Measurements from ENCODE around the gene GLI3. TPM values are rescaled to one million over a fixed set of nuclear protein-coding genes. Genes with fewer than 3 reads are reported as not detected.

The GLI3 gene
- total and polyA plus RNA-seq, 2 donors from 2014 or later, result 0.92 to 11.1 TPM

- no peak overlapping the region for H3K4me3 ChIP-seq (ENCODE audit: low read length in 3 of 3)
- TF ChIP-seq, protein P1, sequence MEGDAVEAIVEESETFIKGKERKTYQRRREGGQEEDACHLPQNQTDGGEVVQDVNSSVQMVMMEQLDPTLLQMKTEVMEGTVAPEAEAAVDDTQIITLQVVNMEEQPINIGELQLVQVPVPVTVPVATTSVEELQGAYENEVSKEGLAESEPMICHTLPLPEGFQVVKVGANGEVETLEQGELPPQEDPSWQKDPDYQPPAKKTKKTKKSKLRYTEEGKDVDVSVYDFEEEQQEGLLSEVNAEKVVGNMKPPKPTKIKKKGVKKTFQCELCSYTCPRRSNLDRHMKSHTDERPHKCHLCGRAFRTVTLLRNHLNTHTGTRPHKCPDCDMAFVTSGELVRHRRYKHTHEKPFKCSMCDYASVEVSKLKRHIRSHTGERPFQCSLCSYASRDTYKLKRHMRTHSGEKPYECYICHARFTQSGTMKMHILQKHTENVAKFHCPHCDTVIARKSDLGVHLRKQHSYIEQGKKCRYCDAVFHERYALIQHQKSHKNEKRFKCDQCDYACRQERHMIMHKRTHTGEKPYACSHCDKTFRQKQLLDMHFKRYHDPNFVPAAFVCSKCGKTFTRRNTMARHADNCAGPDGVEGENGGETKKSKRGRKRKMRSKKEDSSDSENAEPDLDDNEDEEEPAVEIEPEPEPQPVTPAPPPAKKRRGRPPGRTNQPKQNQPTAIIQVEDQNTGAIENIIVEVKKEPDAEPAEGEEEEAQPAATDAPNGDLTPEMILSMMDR (IDR thresholded peaks at IDR 0.05; ENCODE audit: borderline replicate concordance, extremely low read depth, insufficient read depth), result no peak
- FAIRE-seq (no peak), DNase-seq (no peak)
- no peaks in the 10 kb centered on the region for H3K9me3 ChIP-seq (ENCODE audit: control insufficient read depth in 2 of 3, insufficient read depth in 1 of 3, low read length in 3 of 3)
- H3K36me3 ChIP-seq (ENCODE audit: control insufficient read depth in 2 of 3, insufficient read depth in 3 of 3, low read length in 3 of 3), result no peaks in the 10 kb centered on the region
- H3K9ac ChIP-seq (ENCODE audit: low read length in 3 of 3), result no peak overlapping the region
- H3K4me1 ChIP-seq (ENCODE audit: control insufficient read depth in 2 of 3, insufficient read depth in 2 of 3, low read depth in 1 of 3, low read length in 3 of 3), result peaks cover 0 to 4% (median 2%) of the 10 kb centered on the region in 3 donors
- intact Hi-C loops (cut with DNase I), result no loop called here
- H3K27me3 ChIP-seq (ENCODE audit: control insufficient read depth, insufficient read depth, low read length), result no peaks in the 10 kb centered on the region
- no peak overlapping the region for H3K27ac ChIP-seq (ENCODE audit: low read depth in 2 of 2, low read length in 2 of 2)
These were observed 3.4 kb upstream of the GLI3 start for GRCh38 chr7:42240416-42240815.

DNA sequence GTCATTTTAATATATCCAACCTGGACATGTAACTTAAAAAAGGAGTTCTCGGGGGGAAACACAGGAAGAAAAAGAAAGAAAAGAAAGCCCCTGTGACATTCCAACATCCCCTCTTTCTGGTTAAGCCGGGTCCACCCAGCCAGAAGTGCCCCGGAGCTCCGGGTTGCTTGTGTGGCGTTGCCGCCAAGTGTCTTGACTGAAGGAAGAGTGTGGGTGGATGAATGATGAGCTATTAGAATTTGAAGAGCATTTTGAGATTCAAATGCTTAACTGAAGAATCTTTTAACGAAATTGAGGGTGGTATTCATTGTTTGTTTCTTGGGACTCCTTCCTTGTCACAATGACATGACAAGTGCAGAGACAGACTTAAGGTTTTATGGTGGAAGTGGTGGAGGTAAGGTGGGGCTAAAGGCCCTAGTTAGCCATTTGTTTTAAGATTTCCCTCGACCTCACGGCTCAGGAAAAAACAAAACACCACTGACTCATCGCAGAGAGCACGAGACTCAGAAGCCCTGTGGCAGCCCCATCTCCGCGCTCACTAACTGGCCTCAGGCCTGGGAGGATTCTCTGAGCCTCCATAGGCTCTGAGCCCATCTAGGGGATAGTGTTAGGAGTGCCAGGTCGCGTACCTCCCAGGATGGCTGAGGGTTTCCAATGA lies 1.8 kb upstream of the GLI3 start:
- Histone ChIP-seq H3K9ac (ENCODE audit: low read length in 3 of 3) (peak overlapping the region in 1 of 3 donors; percentile 15), H3K4me1 (ENCODE audit: control insufficient read depth in 2 of 3, insufficient read depth in 2 of 3, low read depth in 1 of 3, low read length in 3 of 3) (peaks cover 0 to 4% (median 3%) of the 10 kb centered on the region in 3 donors), H3K36me3 (ENCODE audit: control insufficient read depth in 2 of 3, insufficient read depth in 3 of 3, low read length in 3 of 3) (no peaks in the 10 kb centered on the region), H3K27me3 (ENCODE audit: control insufficient read depth, insufficient read depth, low read length) (no peaks in the 10 kb centered on the region), H3K9me3 (ENCODE audit: control insufficient read depth in 2 of 3, insufficient read depth in 1 of 3, low read length in 3 of 3) (no peaks in the 10 kb centered on the region), H3K4me3 (ENCODE audit: low read length in 3 of 3) (no peak overlapping the region), H3K27ac (ENCODE audit: low read depth in 2 of 2, low read length in 2 of 2) (peak overlapping the region in 1 of 2 donors; percentile 60)
- intact Hi-C loops (cut with DNase I), result no loop called here
- FAIRE-seq (no peak), DNase-seq (peak in 1 of 5 donors; percentile 26)
- TF ChIP-seq, protein P1 (IDR thresholded peaks at IDR 0.05; ENCODE audit: borderline replicate concordance, extremely low read depth, insufficient read depth), result no peak

- Histone ChIP-seq H3K36me3 (ENCODE audit: control insufficient read depth in 2 of 3, insufficient read depth in 3 of 3, low read length in 3 of 3) (no peaks in the 10 kb centered on the region), H3K27me3 (ENCODE audit: control insufficient read depth, insufficient read depth, low read length) (no peaks in the 10 kb centered on the region), H3K27ac (ENCODE audit: low read depth in 2 of 2, low read length in 2 of 2) (peak overlapping the region; percentile 79 to 82), H3K9ac (ENCODE audit: low read length in 3 of 3) (peak overlapping the region in 1 of 3 donors; percentile 18), H3K4me3 (ENCODE audit: low read length in 3 of 3) (peak overlapping the region; percentile 28 to 78 (median 46)), H3K9me3 (ENCODE audit: control insufficient read depth in 2 of 3, insufficient read depth in 1 of 3, low read length in 3 of 3) (no peaks in the 10 kb centered on the region), H3K4me1 (ENCODE audit: control insufficient read depth in 2 of 3, insufficient read depth in 2 of 3, low read depth in 1 of 3, low read length in 3 of 3) (peaks cover 0 to 4% (median 3%) of the 10 kb centered on the region in 3 donors)
- intact Hi-C loops (cut with DNase I), result no loop called here
- DNase-seq (peak; percentile 85 to 94 (median 92)), FAIRE-seq (no peak)
- TF ChIP-seq, protein P1 (IDR thresholded peaks at IDR 0.05; ENCODE audit: borderline replicate concordance, extremely low read depth, insufficient read depth), result no peak
These were observed 967 bp upstream of the GLI3 start for GRCh38 chr7:42237811-42238541.

All from kidney (tissue), 14 donors.